Liver (tissue), 9 donors: ENCODE measurements around the gene SMAD9. TPM values are rescaled to one million over a fixed set of nuclear protein-coding genes. Genes with fewer than 3 reads are reported as not detected.

Experiments used
- DNase-seq: peaks from one replicate; pipeline ENCODE4 v3.0.0-alpha.2; 2017; ENCODE audit warnings: low spot score
- H3K27ac ChIP-seq, 2 donors: one replicate each; pipeline ENCODE4 v1.7.0; 2013; ENCODE audit warnings: inconsistent platforms in 2 of 2, low read length in 2 of 2, control low read depth in 1 of 2, low read depth in 1 of 2, mild to moderate bottlenecking in 1 of 2
- H3K27me3 ChIP-seq, 4 donors: one replicate each; pipeline versions ENCODE4 v1.6.1 to v1.7.0; 2013; ENCODE audit warnings: low read length in 3 of 4, inconsistent platforms in 1 of 4, mild to moderate bottlenecking in 1 of 4, moderate library complexity in 1 of 4; ENCODE audit not compliant: control insufficient read depth in 4 of 4, insufficient read depth in 4 of 4
- H3K36me3 ChIP-seq, 4 donors: one replicate each; pipeline versions ENCODE4 v1.6.1 to v1.7.0; 2013; ENCODE audit warnings: low read length in 3 of 4, mild to moderate bottlenecking in 3 of 4, low read depth in 1 of 4, moderate library complexity in 1 of 4; ENCODE audit not compliant: control insufficient read depth in 4 of 4, insufficient read depth in 3 of 4
- H3K4me1 ChIP-seq, 4 donors: one replicate each; pipeline versions ENCODE4 v1.6.1 to v1.7.0; 2013; ENCODE audit warnings: low read length in 3 of 4, mild to moderate bottlenecking in 3 of 4, moderate library complexity in 1 of 4; ENCODE audit not compliant: control insufficient read depth in 4 of 4, insufficient read depth in 4 of 4
- H3K4me3 ChIP-seq, 3 donors: one replicate each; pipeline versions ENCODE4 v1.6.1 to v1.7.0; 2013; ENCODE audit warnings: low read length in 3 of 3, control low read depth in 1 of 3, low read depth in 1 of 3, mild to moderate bottlenecking in 1 of 3
- H3K9ac ChIP-seq, 2 donors: one replicate each; pipeline ENCODE4 v1.7.0; 2013; ENCODE audit warnings: low read length in 2 of 2, mild to moderate bottlenecking in 2 of 2, moderate library complexity in 2 of 2, control low read depth in 1 of 2, low read depth in 1 of 2
- H3K9me3 ChIP-seq, 4 donors: one replicate each; pipeline versions ENCODE4 v1.6.1 to v1.7.0; 2013; ENCODE audit warnings: low read length in 3 of 4; ENCODE audit not compliant: control insufficient read depth in 4 of 4
- CTCF ChIP-seq: fragments of 150-350 bp; IDR thresholded peaks from 2 replicates; pipeline ENCODE4 v1.5.1; 2017; ENCODE audit warnings: improper control_type of control experiment, low read depth, low read length; ENCODE audit not compliant: missing input control
- FOXA1 ChIP-seq: IDR thresholded peaks from 2 replicates; pipeline ENCODE4 v1.6.1; 2016; ENCODE audit warnings: antibody characterized with exemption
- GABPA ChIP-seq, 2 donors: IDR thresholded peaks in 1 of 2; conservative IDR thresholded peaks in 1 of 2; 2 replicates each; pipeline ENCODE4 v1.6.1; 2016; ENCODE audit warnings: antibody characterized with exemption in 2 of 2, mild to moderate bottlenecking in 1 of 2, moderate library complexity in 1 of 2
- HNF4A ChIP-seq, 2 donors: conservative IDR thresholded peaks; 2 replicates each; pipeline ENCODE4 v1.6.1; 2016; ENCODE audit warnings: antibody characterized with exemption in 2 of 2, mild to moderate bottlenecking in 2 of 2
- MAX ChIP-seq: IDR thresholded peaks from 2 replicates; pipeline ENCODE4 v1.6.1; 2016; ENCODE audit warnings: antibody characterized with exemption
- NR2F2 ChIP-seq: IDR thresholded peaks from 2 replicates; pipeline ENCODE4 v1.6.1; 2016; ENCODE audit warnings: antibody characterized with exemption
- RAD21 ChIP-seq, 2 donors: IDR thresholded peaks; 2 replicates each; pipeline ENCODE4 v1.6.1; 2016; ENCODE audit warnings: antibody characterized with exemption in 2 of 2, mild to moderate bottlenecking in 2 of 2
- RXRA ChIP-seq, 2 donors: IDR thresholded peaks; 2 replicates each; pipeline ENCODE4 v1.6.1; 2017 to 2018; ENCODE audit warnings: antibody characterized with exemption in 2 of 2, mild to moderate bottlenecking in 1 of 2
- SP1 ChIP-seq: IDR thresholded peaks from 2 replicates; pipeline ENCODE4 v1.6.1; 2018; ENCODE audit warnings: antibody characterized with exemption, mild to moderate bottlenecking
- TAF1 ChIP-seq: conservative IDR thresholded peaks from 2 replicates; pipeline ENCODE4 v1.6.1; 2016; ENCODE audit warnings: antibody characterized with exemption, mild to moderate bottlenecking
- YY1 ChIP-seq: IDR thresholded peaks from 2 replicates; pipeline ENCODE4 v1.6.1; 2016; ENCODE audit warnings: antibody characterized with exemption, mild to moderate bottlenecking
- ZBTB33 ChIP-seq: IDR thresholded peaks from 2 replicates; pipeline ENCODE4 v1.6.1; 2016; ENCODE audit warnings: antibody characterized with exemption
- WGBS: extraction: QIAGEN DNeasy Blood & Tissue Kit; methylation state at CpG from one replicate; pipeline ENCODE4 v1.1.7; 2013; 5-methylcytosine and 5-hydroxymethylcytosine counted together
- polyA plus RNA-seq, 2 donors: library from polyadenylated mRNA; stranded (reverse) in 1 of 2; unstranded in 1 of 2; fragments of 200-250 nt in 1 of 2; fragments of >200 nt in 1 of 2; fragmentation: Nextera tagmentation in 1 of 2; extraction: Ambion mirVana in 1 of 2; gene quantifications; one replicate each; pipeline versions ENCODE4 v1.2.1 to v1.2.3, GENCODE V29; 2013 to 2015
- total RNA-seq, 2 donors: library from RNA; depleted of rRNA; stranded (reverse); fragments of >200 nt; gene quantifications; one replicate each; pipeline ENCODE4 v1.2.3, GENCODE V29; 2014
- TF ChIP-seq, protein P1 (sequence below): IDR thresholded peaks from 2 replicates; pipeline ENCODE4 v1.6.1; 2016; ENCODE audit warnings: antibody characterized with exemption
- donor health status: healthy.
- donor health status: healthy.
- donor health status: healthy.
- donor health status: healthy.
- donor health status: healthy.

Gene SMAD9
- total RNA-seq = 1 to 10 TPM; 1.2 to 1.3 TPM
- under 1 TPM; 0.51 to 0.74 TPM for polyA plus RNA-seq

DNA sequence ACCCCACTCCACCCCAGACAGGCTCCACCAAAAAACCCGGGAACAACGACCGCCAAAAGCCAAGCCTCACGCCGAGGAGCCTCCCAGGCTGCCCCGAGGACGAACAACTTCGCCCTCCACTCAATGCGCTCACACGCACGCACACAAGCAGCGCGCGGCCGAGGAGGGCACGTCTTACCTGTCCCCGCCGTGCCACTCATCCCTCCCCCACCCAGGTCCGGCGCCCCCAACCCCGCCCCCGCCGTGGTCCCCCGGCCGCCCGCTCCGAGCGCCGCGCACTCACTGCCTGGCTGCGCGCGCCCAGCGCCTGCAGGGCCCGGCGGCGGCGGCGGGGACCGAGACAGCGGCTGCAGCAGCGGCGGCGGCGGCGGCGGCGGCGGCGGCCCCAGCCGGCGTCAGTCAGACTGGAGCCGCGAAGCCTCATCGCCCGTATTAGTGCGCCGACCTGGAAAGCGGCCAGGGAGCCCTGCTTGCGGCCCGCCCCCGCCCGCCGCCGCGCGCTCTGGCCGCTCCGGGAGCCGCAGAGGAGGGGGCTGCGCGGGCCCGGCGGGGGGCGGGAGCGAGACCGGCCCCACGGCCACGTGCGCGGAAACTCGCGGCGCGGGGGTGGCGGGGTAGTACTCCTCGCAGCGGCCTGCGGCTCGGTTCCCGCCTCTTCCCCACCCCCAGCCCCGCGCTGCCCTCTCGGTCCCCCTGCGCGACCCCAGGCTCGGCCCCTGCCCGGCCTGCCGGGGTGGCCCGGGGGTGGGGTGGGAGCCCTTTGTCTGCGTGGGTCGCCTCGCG lies at the start of gene SMAD9:
TSS of gene SMAD9 (minus strand) at position 406 of the 783 bp plus-strand sequence. CDS start 40,549 bp downstream, outside the sequence.
- Histone ChIP-seq H3K9ac (no peak within 1 kb of the TSS), H3K36me3 (no peaks in the 10 kb centered on the region), H3K4me3 (peak within 1 kb of the TSS; percentile 53 to 74 (median 63)), H3K27me3 (peaks cover 0 to 7% (median 3%) of the 10 kb centered on the region in 4 donors), H3K4me1 (peaks cover 4 to 9% (median 6%) of the 10 kb centered on the region in 4 donors), H3K27ac (peak within 1 kb of the TSS; percentile 32 to 50), H3K9me3 (no peaks in the 10 kb centered on the region)
- WGBS = 3% methylated on average over 104 of the region's 104 CpGs
- no peak for TF ChIP-seq YY1
- TF ChIP-seq RAD21 (IDR thresholded peaks at IDR 0.05) = no peak
- no peak for TF ChIP-seq MAX
- no peak for TF ChIP-seq GABPA (IDR thresholded peaks at IDR 0.05 in 1 of 2, conservative IDR thresholded peaks at IDR 0.05 in 1 of 2)
- TF ChIP-seq HNF4A (conservative IDR thresholded peaks at IDR 0.05) = no peak
- TF ChIP-seq NR2F2 = no peak
- no peak for TF ChIP-seq TAF1
- TF ChIP-seq FOXA1 = no peak
- no peak for TF ChIP-seq RXRA (IDR thresholded peaks at IDR 0.05)
- no peak for TF ChIP-seq SP1
- no peak for TF ChIP-seq ZBTB33
- DNase-seq = peak; percentile 59

DNA sequence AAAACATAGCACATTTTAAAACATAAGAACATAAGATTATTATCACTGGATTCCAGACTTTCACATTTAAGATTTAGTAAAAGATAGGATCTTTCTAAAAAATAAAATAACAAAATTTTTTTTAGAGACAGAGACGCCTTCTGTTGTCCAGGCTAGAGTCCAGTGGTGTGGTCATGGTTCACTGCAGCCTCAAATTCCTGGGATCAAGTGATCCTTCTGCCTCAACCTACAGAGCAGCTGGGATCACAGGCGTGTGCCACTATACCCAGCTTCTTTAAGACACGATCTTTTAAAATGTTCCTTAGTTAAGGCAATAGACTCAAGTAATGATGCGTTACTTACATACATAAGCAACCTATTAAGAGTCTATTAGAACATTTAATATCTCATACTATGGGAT lies 46.4 kb upstream of the SMAD9 start:
- 98% methylated on average over 4 of the region's 4 CpGs for WGBS
- Histone ChIP-seq H3K27ac (no peak overlapping the region), H3K9ac (no peak overlapping the region), H3K4me3 (no peak overlapping the region), H3K9me3 (no peaks in the 10 kb centered on the region), H3K27me3 (no peaks in the 10 kb centered on the region), H3K36me3 (peaks cover 8 to 40% (median 27%) of the 10 kb centered on the region in 4 donors), H3K4me1 (no peaks in the 10 kb centered on the region)
- no peak for DNase-seq
- TF ChIP-seq NR2F2 = no peak
- TF ChIP-seq RAD21 (IDR thresholded peaks at IDR 0.05) = no peak
- no peak for TF ChIP-seq ZBTB33
- no peak for TF ChIP-seq RXRA (IDR thresholded peaks at IDR 0.05)
- TF ChIP-seq TAF1 = no peak
- no peak for TF ChIP-seq CTCF
- TF ChIP-seq, protein P1, sequence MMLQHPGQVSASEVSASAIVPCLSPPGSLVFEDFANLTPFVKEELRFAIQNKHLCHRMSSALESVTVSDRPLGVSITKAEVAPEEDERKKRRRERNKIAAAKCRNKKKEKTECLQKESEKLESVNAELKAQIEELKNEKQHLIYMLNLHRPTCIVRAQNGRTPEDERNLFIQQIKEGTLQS = no peak
- no peak for TF ChIP-seq GABPA (IDR thresholded peaks at IDR 0.05 in 1 of 2, conservative IDR thresholded peaks at IDR 0.05 in 1 of 2)
